MCF 10A (cell line): ENCODE data around the gene TMEM260. TPM values are rescaled to one million over a fixed set of nuclear protein-coding genes. Genes with fewer than 3 reads are reported as not detected.

ENCODE experiments used
- BruUV-seq: library from RNA; stranded (reverse); fragments of 400-500 nt; replicated peaks from 2 replicates; lab custom pipeline; 2021; lab: Mats Ljungman, UMichigan
- CTCF ChIA-PET: fragments of 300-600 bp; sonication (Branson Sonifier 250); formaldehyde crosslinking; extraction: SDS; loops from one replicate; lab custom pipeline; 2021; ENCODE audit warnings: antibody characterized with exemption, inconsistent platforms; lab: Yijun Ruan, JAX
- POLR2A ChIA-PET: fragments of 300-600, 350-650 bp; sonication (Branson Sonifier 250); formaldehyde crosslinking; extraction: SDS; loops from one replicate; lab custom pipeline; 2020; ENCODE audit warnings: antibody characterized with exemption, inconsistent platforms; lab: Yijun Ruan, JAX
- DNase-seq: peaks from one replicate; pipeline ENCODE4 v3.0.0-alpha.2; 2018; ENCODE audit not compliant: unreplicated experiment
- H3K27ac Mint-ChIP-seq: one replicate; pipeline ENCODE4 v1.8.0; 2022; ENCODE audit warnings: mild to moderate bottlenecking, low read depth, mixed read lengths; ENCODE audit not compliant: unreplicated experiment
- H3K27me3 Mint-ChIP-seq: one replicate; pipeline ENCODE4 v1.8.0; 2022; ENCODE audit warnings: mixed read lengths; ENCODE audit not compliant: insufficient read depth, unreplicated experiment
- H3K36me3 Mint-ChIP-seq: one replicate; pipeline ENCODE4 v1.8.0; 2022; ENCODE audit warnings: mild to moderate bottlenecking, moderate library complexity, mixed read lengths; ENCODE audit not compliant: insufficient read depth, unreplicated experiment
- H3K4me1 Mint-ChIP-seq: one replicate; pipeline ENCODE4 v1.8.0; 2022; ENCODE audit warnings: mixed read lengths; ENCODE audit not compliant: insufficient read depth, unreplicated experiment
- H3K4me3 Mint-ChIP-seq: one replicate; pipeline ENCODE4 v1.8.0; 2022; ENCODE audit warnings: mild to moderate bottlenecking, moderate library complexity, mixed read lengths; ENCODE audit not compliant: unreplicated experiment
- H3K9me3 Mint-ChIP-seq: one replicate; pipeline ENCODE4 v1.8.0; 2022; ENCODE audit warnings: mixed read lengths; ENCODE audit not compliant: unreplicated experiment
- intact Hi-C: fragments of 100-400 bp; cut with micrococcal nuclease; formaldehyde crosslinking; loops from 2 replicates; pipeline ENCODE4 v1.14.1; 2022
- total RNA-seq: library from RNA; stranded (reverse); gene quantifications from 2 replicates; pipeline ENCODE4 v1.2.3, GENCODE V29; 2022
- TF ChIP-seq, protein P1 (sequence below): fragments of 200-600 bp; IDR thresholded peaks from one replicate; pipeline ENCODE4 v1.8.0; 2022; ENCODE audit warnings: antibody characterized with exemption, mild to moderate bottlenecking; ENCODE audit not compliant: unreplicated experiment

TMEM260 gene
- total RNA-seq, 1 experiment from 2014 or later: 20.8 TPM

DNA sequence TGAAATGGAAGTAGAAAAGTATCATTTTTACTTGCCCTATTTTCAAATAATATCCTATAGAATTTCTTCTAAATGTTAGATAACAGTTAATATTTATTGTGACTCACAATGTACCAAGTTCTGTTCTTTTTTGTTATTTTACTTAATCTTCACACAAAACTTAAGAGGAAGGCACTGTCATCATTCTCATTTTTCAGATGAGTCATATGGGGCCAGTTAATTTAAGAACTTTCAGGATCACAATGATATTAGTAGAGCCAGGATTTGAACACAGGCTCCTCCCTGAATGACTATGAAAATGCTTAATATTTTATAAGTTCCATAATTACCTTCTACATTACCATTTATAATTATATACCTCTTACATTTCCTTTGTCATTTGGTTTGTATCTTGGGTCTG lies 10.4 kb upstream of the TMEM260 start:
- H3K27ac Mint-ChIP-seq: no peak overlapping the region
- TF ChIP-seq, protein P1, sequence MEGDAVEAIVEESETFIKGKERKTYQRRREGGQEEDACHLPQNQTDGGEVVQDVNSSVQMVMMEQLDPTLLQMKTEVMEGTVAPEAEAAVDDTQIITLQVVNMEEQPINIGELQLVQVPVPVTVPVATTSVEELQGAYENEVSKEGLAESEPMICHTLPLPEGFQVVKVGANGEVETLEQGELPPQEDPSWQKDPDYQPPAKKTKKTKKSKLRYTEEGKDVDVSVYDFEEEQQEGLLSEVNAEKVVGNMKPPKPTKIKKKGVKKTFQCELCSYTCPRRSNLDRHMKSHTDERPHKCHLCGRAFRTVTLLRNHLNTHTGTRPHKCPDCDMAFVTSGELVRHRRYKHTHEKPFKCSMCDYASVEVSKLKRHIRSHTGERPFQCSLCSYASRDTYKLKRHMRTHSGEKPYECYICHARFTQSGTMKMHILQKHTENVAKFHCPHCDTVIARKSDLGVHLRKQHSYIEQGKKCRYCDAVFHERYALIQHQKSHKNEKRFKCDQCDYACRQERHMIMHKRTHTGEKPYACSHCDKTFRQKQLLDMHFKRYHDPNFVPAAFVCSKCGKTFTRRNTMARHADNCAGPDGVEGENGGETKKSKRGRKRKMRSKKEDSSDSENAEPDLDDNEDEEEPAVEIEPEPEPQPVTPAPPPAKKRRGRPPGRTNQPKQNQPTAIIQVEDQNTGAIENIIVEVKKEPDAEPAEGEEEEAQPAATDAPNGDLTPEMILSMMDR: no peak
- no peak for DNase-seq
- BruUV-seq: no TSS peak
- no peaks in the 10 kb centered on the region for H3K4me1 Mint-ChIP-seq
- intact Hi-C loops: no loop called here
- POLR2A ChIA-PET: interaction anchor here (1.0 kb wide), 1 partner anchor 11 kb away, joined by 5 read pairs; the partner anchor contains the start of gene TMEM260
- H3K36me3 Mint-ChIP-seq: no peaks in the 10 kb centered on the region
- H3K4me3 Mint-ChIP-seq: no peak overlapping the region
- peaks cover 19% of the 10 kb centered on the region for H3K27me3 Mint-ChIP-seq
- CTCF ChIA-PET: interaction anchor here (3.2 kb wide), 1 partner anchor 10 kb away, joined by 16 read pairs; the partner anchor contains the start of gene TMEM260
- H3K9me3 Mint-ChIP-seq: no peaks in the 10 kb centered on the region

DNA sequence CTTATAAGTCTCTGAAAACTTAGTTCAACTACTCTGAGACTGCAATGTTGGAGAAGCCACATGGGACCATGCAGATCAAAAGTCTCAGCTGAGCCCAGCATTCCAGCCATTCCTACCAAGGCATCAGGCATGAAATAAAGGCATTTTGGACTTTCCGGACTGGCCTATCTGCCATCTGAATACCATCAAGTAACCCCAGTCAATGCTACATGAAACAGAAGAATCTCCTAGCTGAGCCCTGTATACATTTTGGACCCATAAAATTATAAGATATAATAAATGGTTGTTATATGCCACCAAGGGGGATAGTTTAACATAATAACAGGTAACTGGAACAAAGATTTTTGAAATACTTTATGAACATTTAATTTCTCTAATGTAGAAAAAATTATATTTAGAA lies 9.3 kb upstream of the TMEM260 start:
- no peaks in the 10 kb centered on the region for H3K36me3 Mint-ChIP-seq
- BruUV-seq: no TSS peak
- DNase-seq: no peak
- POLR2A ChIA-PET: interaction anchor here (0.7 to 1.4 kb wide), 2 partner anchors 9 to 11 kb away, joined by 3 to 4 read pairs; partner anchors contain the start of gene TMEM260
- H3K4me1 Mint-ChIP-seq: no peaks in the 10 kb centered on the region
- CTCF ChIA-PET: interaction anchor here (0.7 to 3.2 kb wide), 2 partner anchors 8 to 10 kb away, joined by 5 to 16 read pairs; partner anchors contain the start of gene TMEM260
- intact Hi-C loops: no loop called here
- TF ChIP-seq, protein P1: no peak
- no peaks in the 10 kb centered on the region for H3K9me3 Mint-ChIP-seq
- H3K4me3 Mint-ChIP-seq: no peak overlapping the region
- peaks cover 14% of the 10 kb centered on the region for H3K27me3 Mint-ChIP-seq
- H3K27ac Mint-ChIP-seq: no peak overlapping the region

DNA sequence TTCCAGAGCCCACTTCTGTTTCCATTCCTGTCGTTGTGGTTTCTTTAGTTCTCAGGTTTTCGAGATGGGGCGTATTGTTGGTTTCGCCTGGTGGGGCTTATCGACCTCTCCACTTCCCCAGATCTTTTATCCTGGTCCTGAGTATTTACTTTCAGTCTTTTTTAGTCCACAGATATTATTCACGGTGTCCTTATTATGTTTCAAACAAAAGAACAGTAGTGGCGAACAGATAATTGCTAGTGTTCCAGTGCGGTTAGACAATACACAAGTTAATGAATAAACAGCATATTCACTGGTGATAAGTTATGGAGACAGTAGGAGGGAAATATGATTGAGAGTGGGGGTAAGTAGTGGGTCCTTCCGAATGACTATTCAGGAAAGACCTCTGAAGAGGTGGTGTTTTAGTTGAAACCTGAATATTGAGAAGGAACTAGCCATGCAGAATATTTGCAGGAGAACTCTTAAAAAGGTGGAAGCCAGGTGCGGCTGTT lies 668 bp downstream of the TMEM260 start:
- H3K27me3 Mint-ChIP-seq: no peaks in the 10 kb centered on the region
- ChIA-PET CTCF (interaction anchor here (0.6 to 3.7 kb wide), 10 partner anchors 10 to 526 kb away, joined by 3 to 30 read pairs (median 4); no protein-coding TSS in a partner anchor), POLR2A (interaction anchor here (0.7 to 2.1 kb wide), 15 partner anchors 10 to 810 kb away, joined by 3 to 17 read pairs (median 4); partner anchors contain the start of gene NAA30)
- intact Hi-C loops: no loop called here
- H3K27ac Mint-ChIP-seq: peak overlapping the region; percentile 94
- no peaks in the 10 kb centered on the region for H3K9me3 Mint-ChIP-seq
- peaks cover 5% of the 10 kb centered on the region for H3K36me3 Mint-ChIP-seq
- peaks cover 30% of the 10 kb centered on the region for H3K4me1 Mint-ChIP-seq
- H3K4me3 Mint-ChIP-seq: peak overlapping the region; percentile 80
- TF ChIP-seq, protein P1: no peak
- BruUV-seq: TSS peak; percentile 60
- DNase-seq: peak; percentile 14

DNA sequence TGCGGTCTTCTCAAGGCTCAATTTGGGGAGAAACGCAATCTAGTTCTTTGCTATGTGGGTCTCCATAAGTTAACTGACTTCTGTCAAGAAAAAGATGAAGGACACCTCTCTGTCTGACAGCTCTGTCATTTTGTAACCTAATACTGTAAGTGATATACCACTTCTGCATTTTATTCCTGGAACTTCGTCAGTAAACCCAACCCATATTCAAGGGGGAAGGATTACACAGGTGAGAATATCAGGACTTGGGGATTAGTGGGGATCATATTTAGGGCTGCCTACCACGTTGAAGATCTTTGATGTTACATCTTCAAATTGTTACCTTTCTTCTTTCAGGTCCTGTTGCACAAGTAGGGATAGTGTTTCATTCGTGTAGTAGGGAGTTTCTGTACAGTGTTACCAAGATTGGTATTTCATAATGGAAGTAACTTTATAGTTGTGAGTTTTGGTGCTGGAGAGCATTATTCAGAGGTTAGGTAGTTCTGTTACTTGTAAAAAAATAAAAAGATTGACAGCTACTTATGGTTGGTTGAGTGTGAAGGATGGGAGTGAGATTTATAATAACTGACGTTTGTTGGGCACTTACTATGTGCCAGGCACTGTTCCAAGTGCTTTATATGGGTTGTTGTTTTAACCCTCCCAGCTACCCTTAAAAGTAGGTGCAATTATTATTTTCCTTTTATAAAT lies 1.6 kb downstream of the TMEM260 start:
- ChIA-PET CTCF (interaction anchor here (0.6 to 3.7 kb wide), 2 partner anchors 90 to 798 kb away, joined by 4 to 30 read pairs; no protein-coding TSS in a partner anchor), POLR2A (interaction anchor here (0.6 to 2.1 kb wide), 7 partner anchors 9 to 809 kb away, joined by 3 to 17 read pairs (median 4); partner anchors contain the start of gene NAA30)
- BruUV-seq: no TSS peak
- peak overlapping the region; percentile 80 for H3K4me3 Mint-ChIP-seq
- no peaks in the 10 kb centered on the region for H3K9me3 Mint-ChIP-seq
- peaks cover 30% of the 10 kb centered on the region for H3K4me1 Mint-ChIP-seq
- no peak for DNase-seq
- H3K36me3 Mint-ChIP-seq: peaks cover 5% of the 10 kb centered on the region
- H3K27me3 Mint-ChIP-seq: no peaks in the 10 kb centered on the region
- intact Hi-C loops: no loop called here
- TF ChIP-seq, protein P1: no peak
- no peak overlapping the region for H3K27ac Mint-ChIP-seq
